NCI-H2171 treated with DMSO at 0.1 percent for 48 hours (cell line): Measurements from ENCODE around the gene DAB1.

Experiments used
- DNase-seq: peaks from one replicate; lab custom pipeline; 2025; lab: John Stamatoyannopoulos, UW

Gene DAB1

GRCh38 chr1:56975446-56975845, 448.4 kb downstream of the DAB1 start:
- DNase-seq, result no peak

- no peak for DNase-seq
These were observed 449.7 kb downstream of the DAB1 start for GRCh38 chr1:56973923-56974742.

DNA sequence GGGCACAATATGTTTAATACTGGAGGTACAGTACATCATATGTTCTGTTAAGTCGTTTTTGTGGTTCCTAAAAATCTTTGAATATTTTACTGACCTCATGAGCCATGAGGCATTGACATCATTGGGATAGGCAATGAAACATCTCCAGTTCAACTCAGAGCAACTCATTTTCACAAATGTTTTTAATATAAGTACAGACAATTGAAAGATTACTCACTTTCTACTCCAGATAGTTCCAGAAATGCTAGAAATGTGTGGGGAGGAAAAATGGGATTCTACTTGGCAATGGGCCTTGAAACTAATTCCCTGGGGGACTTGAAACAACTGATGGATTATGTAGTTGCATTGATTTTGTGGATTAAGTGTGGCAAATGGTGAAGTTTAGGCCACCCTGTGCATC, 450.9 kb downstream of the DAB1 start:
- no peak for DNase-seq

DNA sequence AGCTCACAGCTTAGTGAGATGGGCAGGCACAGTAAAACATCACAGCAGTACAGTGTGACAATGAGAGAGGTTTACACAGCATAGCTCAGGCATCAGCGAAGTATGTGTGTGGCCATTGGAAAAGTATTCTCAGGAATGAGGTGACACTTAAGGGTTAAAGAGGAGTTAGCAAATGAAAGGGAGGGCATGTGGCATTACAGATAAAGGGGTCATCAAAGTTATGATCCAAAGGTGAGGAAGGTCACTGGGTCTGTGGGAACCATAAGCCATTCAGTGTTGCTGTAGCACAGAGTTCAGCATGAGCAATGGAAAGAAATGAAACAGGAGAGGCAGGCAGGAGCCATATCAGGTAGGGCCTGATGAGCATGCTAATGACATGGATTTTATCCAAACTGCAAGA, 453.6 kb downstream of the DAB1 start:
- DNase-seq, result no peak

DNA sequence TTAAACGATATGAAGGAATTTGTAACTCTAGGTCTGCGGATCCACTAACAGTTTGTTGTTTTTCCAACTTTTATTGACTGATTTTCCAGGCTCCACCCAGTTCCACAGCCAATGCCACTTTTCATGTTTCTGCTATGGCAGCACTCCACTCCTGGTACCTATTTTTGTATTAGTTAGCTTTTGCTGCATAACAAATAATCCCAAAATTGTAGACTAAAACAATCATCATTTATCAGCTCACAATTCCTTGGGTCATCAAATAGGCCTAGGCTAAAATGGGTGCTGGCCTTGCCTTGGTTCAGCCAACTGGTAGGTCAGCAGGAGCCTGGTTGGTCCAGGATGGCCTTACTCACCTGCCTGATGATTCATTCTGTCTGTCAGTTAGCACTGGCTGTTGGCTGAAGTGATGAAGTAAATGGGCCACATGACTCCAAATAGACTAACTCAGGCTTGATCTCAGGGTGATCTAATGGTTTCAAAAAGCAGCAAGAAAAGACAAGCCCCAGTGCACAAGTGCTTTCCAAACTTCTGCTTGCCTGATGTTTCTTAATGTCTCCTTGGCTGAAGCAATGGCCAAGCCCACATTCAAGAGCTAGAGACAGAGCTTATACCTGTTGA, 454.9 kb downstream of the DAB1 start:
- DNase-seq, result no peak

- DNase-seq, result peak; percentile 8
These were observed 455.7 kb downstream of the DAB1 start for GRCh38 chr1:56967900-56968832.

GRCh38 chr1:56967355-56967754, 456.5 kb downstream of the DAB1 start:
- DNase-seq, result no peak

- no peak for DNase-seq
These were observed 457.2 kb downstream of the DAB1 start for GRCh38 chr1:56966698-56966999.

GRCh38 chr1:56965916-56966697, 457.8 kb downstream of the DAB1 start, which contains the start of gene C8B:
Gene C8B, minus strand, starts transcription at chr1:56966015. Its CDS starts 67 bp downstream, at chr1:56965948.
- no peak for DNase-seq

- DNase-seq, result no peak
These were observed 458.7 kb downstream of the DAB1 start for GRCh38 chr1:56965191-56965590.

DNA sequence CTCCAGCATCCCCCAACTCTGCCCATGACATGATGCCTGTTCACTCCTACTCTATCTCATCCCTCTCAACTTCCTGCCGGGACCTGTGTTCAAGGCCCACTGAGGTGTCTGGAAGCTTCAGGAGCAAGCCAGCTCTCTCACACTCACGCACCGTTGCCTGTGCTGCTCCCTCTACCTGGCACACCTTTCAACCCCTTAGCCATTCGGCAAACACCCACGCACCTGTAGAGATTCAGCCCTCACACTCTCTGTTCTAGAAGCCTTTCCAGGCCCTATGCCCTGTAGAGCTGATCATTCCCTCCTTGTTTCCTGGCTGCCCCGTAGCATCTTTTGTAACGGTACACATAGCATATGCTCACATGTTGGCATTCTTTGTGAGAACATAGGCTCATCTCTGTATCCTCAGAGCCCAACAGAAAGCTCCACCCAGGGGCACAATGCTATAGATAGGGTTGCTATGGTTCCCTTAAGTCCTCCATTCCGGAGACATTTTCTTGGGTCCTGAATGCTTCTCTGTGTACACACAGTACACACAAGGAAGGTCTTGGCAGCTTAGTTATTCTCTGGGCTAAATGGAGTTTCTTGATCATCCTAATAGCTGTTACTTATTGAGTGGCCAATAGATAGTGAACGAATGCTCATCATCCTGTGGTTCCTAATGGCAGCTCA, 459.4 kb downstream of the DAB1 start:
- DNase-seq, result no peak

GRCh38 chr1:56963667-56964066, 460.2 kb downstream of the DAB1 start:
- no peak for DNase-seq

- DNase-seq, result no peak
These were observed 462.4 kb downstream of the DAB1 start for GRCh38 chr1:56961426-56961825.

- no peak for DNase-seq
These were observed 465.3 kb downstream of the DAB1 start for GRCh38 chr1:56958526-56958925.

- no peak for DNase-seq
These were observed 465.9 kb downstream of the DAB1 start for GRCh38 chr1:56957931-56958330.

- no peak for DNase-seq
These were observed 469.2 kb downstream of the DAB1 start for GRCh38 chr1:56954664-56955063.

DNA sequence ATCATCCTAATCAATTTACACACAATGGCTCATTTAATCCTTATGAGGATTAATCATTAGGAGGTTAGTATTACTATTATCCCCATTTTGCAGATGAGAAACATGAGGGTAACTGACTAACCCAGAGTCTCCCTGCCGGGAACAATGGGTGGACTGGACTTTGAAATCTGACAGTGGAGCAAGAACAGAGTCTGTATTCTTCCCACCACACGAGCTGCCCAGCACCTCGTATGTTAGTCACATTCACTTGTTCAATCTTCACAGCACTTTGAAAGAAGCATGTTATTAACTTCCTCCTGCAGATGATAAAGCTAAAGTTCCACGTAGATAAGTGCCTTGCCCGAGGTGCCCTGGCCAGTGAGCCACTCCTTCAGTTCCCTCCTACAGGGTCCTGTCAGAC, 470.5 kb downstream of the DAB1 start:
- DNase-seq, result no peak

DNA sequence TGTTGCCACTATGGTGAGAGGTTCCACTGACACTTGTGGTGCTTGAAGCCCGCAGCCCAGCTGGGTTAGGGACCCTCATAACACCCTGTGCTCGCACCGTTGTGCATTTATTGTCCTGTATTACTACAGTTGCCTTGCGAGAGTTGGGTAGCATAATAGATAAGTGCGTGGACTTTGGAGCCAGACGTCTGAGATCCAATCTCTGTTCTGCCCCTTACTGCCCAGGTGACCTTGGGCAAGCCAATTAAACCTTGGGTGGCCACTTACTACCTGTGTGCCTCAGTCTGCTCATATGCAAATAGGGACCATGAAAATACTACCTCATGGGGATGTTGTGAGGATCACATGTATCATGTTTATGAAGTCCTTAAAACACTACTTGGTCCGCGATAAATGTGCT, 471.4 kb downstream of the DAB1 start:
- no peak for DNase-seq

GRCh38 chr1:56948403-56949023, 475.3 kb downstream of the DAB1 start:
- no peak for DNase-seq
